ENCODE results near the gene DCAF17. TPM values are rescaled to one million over a fixed set of nuclear protein-coding genes. Genes with fewer than 3 reads are reported as not detected.
"Not testable (repeated sequence)": the region's sequence is repeated elsewhere in the genome, so short reads cannot be mapped to it uniquely, and the experiment has no call there.

DCAF17 gene
- total RNA-seq, 4 donors from 2014 or later: 14.2 to 21.4 (median 18.6) TPM

DNA sequence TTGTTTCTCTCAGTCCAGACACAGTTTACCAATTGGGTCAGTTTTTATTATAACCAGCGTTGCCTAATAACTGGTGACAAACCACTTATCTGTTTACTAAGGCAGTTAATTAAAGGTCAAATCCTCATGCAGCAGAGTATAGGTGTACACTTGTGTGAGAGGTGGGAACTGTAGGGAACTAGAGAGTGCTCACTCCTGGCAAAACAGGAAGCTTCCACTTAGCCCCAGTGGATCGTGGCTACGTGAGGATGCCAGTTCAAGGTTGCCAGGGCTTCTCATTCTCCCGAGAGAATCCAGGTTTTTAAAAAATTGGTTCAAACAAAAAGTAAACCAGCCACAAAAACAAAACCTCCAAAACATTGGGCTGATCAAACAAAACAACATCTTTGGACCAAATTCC is 96.4 kb downstream of the DCAF17 start:
- TF ChIP-seq EP300 (IDR thresholded peaks at IDR 0.05): no peak
- TF ChIP-seq POLR2AphosphoS5 (IDR thresholded peaks at IDR 0.05): no peak
- TF ChIP-seq POLR2A (IDR thresholded peaks at IDR 0.05): no peak
- TF ChIP-seq CTCF (IDR thresholded peaks at IDR 0.05): no peak
- H3K36me3 ChIP-seq: peaks cover 0 to 12% of the 10 kb centered on the region in 2 donors
- 85 to 100% methylated on average over 1 to 4 of the region's 4 CpGs for whole genome bisulfite sequencing, 2 donors (ENCODE audit: low coverage in 1 of 2)
- peak overlapping the region in 2 of 4 donors; percentile 20 to 45 for H3K27ac ChIP-seq
- no peaks in the 10 kb centered on the region for H3K27me3 ChIP-seq
- peaks cover 0 to 56% (median 10%) of the 10 kb centered on the region in 3 donors for H3K4me1 ChIP-seq
- ATAC-seq: no peak
- H3K4me3 ChIP-seq: no peak overlapping the region
- no peaks in the 10 kb centered on the region for H3K9me3 ChIP-seq

DNA sequence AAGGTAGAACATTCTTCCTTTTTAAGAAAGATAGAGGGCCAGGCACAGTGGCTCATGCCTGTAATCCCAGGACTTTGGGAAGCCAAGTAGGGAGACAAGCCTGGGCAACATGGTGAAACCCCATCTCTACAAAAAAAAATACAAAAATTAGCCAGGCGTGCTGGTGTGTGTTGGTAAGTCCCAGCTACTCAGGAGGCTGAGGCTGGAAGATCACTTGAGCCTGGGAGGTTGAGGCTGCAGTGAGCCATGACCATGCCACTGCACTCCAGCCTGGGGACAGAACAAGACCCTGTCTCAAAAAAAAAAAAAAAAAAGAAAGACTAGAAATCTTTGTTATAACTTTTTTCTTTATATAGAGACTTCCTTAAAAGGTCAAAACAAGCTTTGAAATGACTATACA is 96.8 kb downstream of the DCAF17 start:
- Histone ChIP-seq H3K4me1 (peaks cover 0 to 58% (median 8%) of the 10 kb centered on the region in 3 donors), H3K27ac (peak overlapping the region in 2 of 4 donors; percentile 20 to 45), H3K36me3 (peaks cover 0 to 12% of the 10 kb centered on the region in 2 donors)
- WGBS, 2 donors (ENCODE audit: low coverage in 1 of 2): 20 to 80% methylated on average over 1 of the region's 1 CpG
- not testable (repeated sequence) for ATAC-seq, H3K4me3 ChIP-seq, H3K9me3 ChIP-seq, H3K27me3 ChIP-seq

DNA sequence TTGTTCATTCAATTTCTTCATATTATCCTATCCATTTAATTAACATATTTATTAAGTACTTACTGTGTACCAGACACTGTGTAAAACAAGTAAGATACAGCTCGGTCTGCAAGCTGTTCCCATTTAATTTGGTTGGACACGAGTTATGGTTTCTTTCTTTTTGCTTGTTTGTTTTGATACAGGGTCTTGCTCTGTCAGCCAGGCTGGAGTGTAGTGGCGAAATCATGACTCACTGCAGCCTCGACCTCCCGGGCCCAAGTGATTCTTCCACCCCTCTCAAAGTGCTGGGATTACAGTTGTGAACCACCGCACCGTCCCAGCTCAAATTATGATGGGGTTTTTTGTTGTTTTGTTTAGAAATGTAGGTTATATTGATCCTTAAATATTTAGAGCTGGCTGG is 97.3 kb downstream of the DCAF17 start:
- H3K4me1 ChIP-seq: peaks cover 0 to 55% (median 8%) of the 10 kb centered on the region in 3 donors
- H3K27ac ChIP-seq: peak overlapping the region in 1 of 4 donors; percentile 45
- H3K27me3 ChIP-seq: no peaks in the 10 kb centered on the region
- WGBS, 2 donors (ENCODE audit: low coverage in 1 of 2): 28 to 50% methylated on average over 2 to 7 of the region's 7 CpGs
- no peak overlapping the region for H3K4me3 ChIP-seq
- peak; percentile 76 for ATAC-seq
- no peaks in the 10 kb centered on the region for H3K9me3 ChIP-seq
- TF ChIP-seq POLR2AphosphoS5 (IDR thresholded peaks at IDR 0.05) (no peak), CTCF (IDR thresholded peaks at IDR 0.05) (no peak), POLR2A (IDR thresholded peaks at IDR 0.05) (no peak), EP300 (IDR thresholded peaks at IDR 0.05) (no peak)
- H3K36me3 ChIP-seq: peaks cover 0 to 12% of the 10 kb centered on the region in 2 donors

GRCh38 chr2:171531836-171532450 is 97.9 kb downstream of the DCAF17 start:
- H3K36me3 ChIP-seq: peaks cover 0 to 12% of the 10 kb centered on the region in 2 donors
- H3K27ac ChIP-seq: peak overlapping the region in 1 of 4 donors; percentile 45
- H3K4me1 ChIP-seq: peaks cover 0 to 48% (median 8%) of the 10 kb centered on the region in 3 donors
- H3K4me3 ChIP-seq: no peak overlapping the region
- ATAC-seq: no peak
- H3K9me3 ChIP-seq: no peaks in the 10 kb centered on the region
- WGBS, 2 donors (ENCODE audit: low coverage in 1 of 2): 18 to 24% methylated on average over 3 of the region's 3 CpGs
- TF ChIP-seq POLR2AphosphoS5 (IDR thresholded peaks at IDR 0.05): no peak
- TF ChIP-seq POLR2A (IDR thresholded peaks at IDR 0.05): no peak
- no peak for TF ChIP-seq EP300 (IDR thresholded peaks at IDR 0.05)
- TF ChIP-seq CTCF (IDR thresholded peaks at IDR 0.05): no peak
- no peaks in the 10 kb centered on the region for H3K27me3 ChIP-seq

DNA sequence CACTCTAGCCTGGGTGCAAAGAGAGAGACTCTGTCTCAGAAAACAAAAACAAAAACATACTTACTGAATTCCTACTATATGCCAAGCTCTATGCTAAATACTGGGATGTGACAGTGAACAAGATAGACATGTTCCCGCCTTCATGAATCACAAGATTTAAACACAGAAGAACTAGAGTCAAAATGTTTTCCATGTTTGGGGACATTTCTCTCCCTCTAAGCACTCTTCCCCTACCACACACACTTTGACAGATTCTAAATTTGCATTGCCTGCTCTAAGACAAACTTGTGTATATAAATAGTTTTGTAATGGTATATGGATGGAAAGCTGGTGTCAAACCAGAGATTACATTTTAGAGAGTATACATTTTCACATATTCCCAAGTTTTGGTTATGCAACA is 99.3 kb downstream of the DCAF17 start:
- peaks cover 0 to 9% of the 10 kb centered on the region in 2 donors for H3K36me3 ChIP-seq
- H3K4me1 ChIP-seq: peaks cover 0 to 41% (median 8%) of the 10 kb centered on the region in 3 donors
- TF ChIP-seq POLR2AphosphoS5 (IDR thresholded peaks at IDR 0.05) (no peak), EP300 (IDR thresholded peaks at IDR 0.05) (no peak), CTCF (IDR thresholded peaks at IDR 0.05) (no peak), POLR2A (IDR thresholded peaks at IDR 0.05) (no peak)
- H3K9me3 ChIP-seq: no peaks in the 10 kb centered on the region
- no peaks in the 10 kb centered on the region for H3K27me3 ChIP-seq
- H3K27ac ChIP-seq: no peak overlapping the region
- no peak overlapping the region for H3K4me3 ChIP-seq
- no peak for ATAC-seq
- WGBS, 2 donors (ENCODE audit: low coverage in 1 of 2): 93% methylated on average over 1 of the region's 1 CpG; no CpG with 5 or more reads in 1 of the 2 donors

Small RNA genes within 50 kb of the gene (small RNA-seq; reads per million reads assigned to genes)
- 0 reads per million in 4 donors for gene AC007969.2

Other genes starting within 250 kb of the DCAF17 start
- 10 to 100 TPM; 28.6 to 44.0 (median 37.3) TPM for gene METTL8, start 236 bp upstream of the DCAF17 start, total RNA-seq
- gene CYBRD1, start 88.2 kb downstream of the DCAF17 start, total RNA-seq: 100 to 1,000 TPM; 168 to 365 (median 242) TPM

All from gastroesophageal sphincter (tissue), 4 donors.